SK-N-SH treated with all-trans-retinoic acid at 6 μM for 48 hours (cell line): Measurements from ENCODE around the gene CCDC148.

ENCODE experiments used
- ATAC-seq: fragments of 200-7000 bp; cut with Tn5 transposase; 3 replicates; pipeline ENCODE4 v1.9.1; 2020; ENCODE audit warnings: mild to moderate bottlenecking, moderate library complexity
- ARNTL ChIP-seq: fragments of 450-650 bp; formaldehyde crosslinking; IDR thresholded peaks from 2 replicates; pipeline ENCODE4 v1.5.0; 2020; ENCODE audit warnings: low read depth, mild to moderate bottlenecking, moderate library complexity, borderline replicate concordance
- BACH2 ChIP-seq: fragments of 250-450 bp; sonication (Bioruptor Pico); IDR thresholded peaks from 2 replicates; pipeline ENCODE4 v1.9.0; 2021; ENCODE audit warnings: mild to moderate bottlenecking, borderline replicate concordance
- GLIS3 ChIP-seq: fragments of 250-450 bp; sonication (Bioruptor Pico); IDR thresholded peaks from 2 replicates; pipeline ENCODE4 v1.5.0; 2020; ENCODE audit warnings: mild to moderate bottlenecking, moderate library complexity
- ISL1 ChIP-seq: fragments of 250-450 bp; sonication (Bioruptor Pico); IDR thresholded peaks from 2 replicates; pipeline ENCODE4 v2.1.2; 2022; ENCODE audit warnings: mild to moderate bottlenecking, moderate library complexity
- OSR1 ChIP-seq: fragments of 250-450 bp; sonication (Bioruptor Pico); IDR thresholded peaks from 2 replicates; pipeline ENCODE4 v1.8.0; 2022; ENCODE audit warnings: moderate library complexity, mild to moderate bottlenecking, inconsistent platforms
- PPARA ChIP-seq: fragments of 250-450 bp; sonication (Bioruptor Pico); IDR thresholded peaks from 2 replicates; pipeline ENCODE4 v1.5.0; 2020; ENCODE audit warnings: mild to moderate bottlenecking, borderline replicate concordance
- SNAI2 ChIP-seq: fragments of 250-450 bp; sonication (Bioruptor Pico); IDR thresholded peaks from 2 replicates; pipeline ENCODE4 v1.5.0; 2020; ENCODE audit warnings: mild to moderate bottlenecking, moderate library complexity
- TCF4 ChIP-seq: fragments of 250-450 bp; sonication (Bioruptor Pico); IDR thresholded peaks from 2 replicates; pipeline ENCODE4 v1.8.0; 2021; ENCODE audit warnings: mild to moderate bottlenecking, moderate library complexity, borderline replicate concordance
- TOX ChIP-seq: fragments of 250-450 bp; sonication (Bioruptor Pico); IDR thresholded peaks from 2 replicates; pipeline ENCODE4 v1.8.0; 2021; ENCODE audit warnings: mild to moderate bottlenecking, moderate library complexity, borderline replicate concordance
- ZFP3 ChIP-seq: fragments of 250-450 bp; sonication (Bioruptor Pico); IDR thresholded peaks from 2 replicates; pipeline ENCODE4 v1.5.0; 2020; ENCODE audit warnings: mild to moderate bottlenecking, moderate library complexity
- ZNF565 ChIP-seq: fragments of 450-650 bp; formaldehyde crosslinking; conservative IDR thresholded peaks from 2 replicates; pipeline ENCODE4 v1.5.0; 2020; ENCODE audit warnings: low read depth, mild to moderate bottlenecking, moderate library complexity
- ZNF70 ChIP-seq: fragments of 450-650 bp; formaldehyde crosslinking; IDR thresholded peaks from 2 replicates; pipeline ENCODE4 v1.5.0; 2020; ENCODE audit warnings: mild to moderate bottlenecking, moderate library complexity
- ZNF8 ChIP-seq: fragments of 450-650 bp; formaldehyde crosslinking; IDR thresholded peaks from 2 replicates; pipeline ENCODE4 v1.5.0; 2020; ENCODE audit warnings: mild to moderate bottlenecking, moderate library complexity
- TF ChIP-seq, protein P1 (sequence below): fragments of 250-450 bp; sonication (Bioruptor Pico); IDR thresholded peaks from 2 replicates; pipeline ENCODE4 v1.8.0; 2021; ENCODE audit warnings: low read depth, mild to moderate bottlenecking, moderate library complexity, borderline replicate concordance
- TF ChIP-seq, protein P2 (sequence below): fragments of 250-450 bp; sonication (Bioruptor Pico); IDR thresholded peaks from 2 replicates; pipeline ENCODE4 v1.5.1; 2020; ENCODE audit warnings: low read depth, mild to moderate bottlenecking, moderate library complexity
- TF ChIP-seq, protein P3 (sequence below): fragments of 250-450 bp; sonication (Bioruptor Pico); IDR thresholded peaks from 2 replicates; pipeline ENCODE4 v1.5.1; 2021; ENCODE audit warnings: mild to moderate bottlenecking, moderate library complexity
- TF ChIP-seq, protein P4 (sequence below): fragments of 250-450 bp; sonication (Bioruptor Pico); IDR thresholded peaks from 2 replicates; pipeline ENCODE4 v1.8.0; 2020; ENCODE audit warnings: mild to moderate bottlenecking, moderate library complexity, borderline replicate concordance
- TF ChIP-seq, protein P5 (sequence below): fragments of 250-450 bp; sonication (Bioruptor Pico); IDR thresholded peaks from 2 replicates; pipeline ENCODE4 v1.5.0; 2020; ENCODE audit warnings: mild to moderate bottlenecking, moderate library complexity

The CCDC148 gene

DNA sequence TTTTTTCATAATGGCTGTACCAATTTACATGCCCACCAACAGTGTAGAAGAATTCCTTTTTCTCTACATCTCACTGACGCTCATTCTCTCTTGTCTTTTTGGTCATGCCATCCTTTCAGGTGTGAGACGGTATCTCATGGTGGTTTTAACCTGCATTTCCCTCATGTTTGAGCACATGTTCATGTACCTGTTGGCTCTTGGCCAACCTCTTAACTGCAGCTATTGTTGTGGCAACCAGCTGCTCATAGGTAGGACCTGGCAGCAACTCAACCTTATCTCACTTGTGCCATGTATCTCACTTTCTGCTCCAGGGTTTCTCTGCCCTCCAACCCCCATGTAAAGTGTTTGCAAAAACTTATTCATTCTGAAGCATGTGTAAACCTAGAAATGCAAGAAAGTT is 187.4 kb downstream of the CCDC148 start:
- no peak for TF ChIP-seq ARNTL (CRISPR knock-in tag)
- TF ChIP-seq, protein P1, sequence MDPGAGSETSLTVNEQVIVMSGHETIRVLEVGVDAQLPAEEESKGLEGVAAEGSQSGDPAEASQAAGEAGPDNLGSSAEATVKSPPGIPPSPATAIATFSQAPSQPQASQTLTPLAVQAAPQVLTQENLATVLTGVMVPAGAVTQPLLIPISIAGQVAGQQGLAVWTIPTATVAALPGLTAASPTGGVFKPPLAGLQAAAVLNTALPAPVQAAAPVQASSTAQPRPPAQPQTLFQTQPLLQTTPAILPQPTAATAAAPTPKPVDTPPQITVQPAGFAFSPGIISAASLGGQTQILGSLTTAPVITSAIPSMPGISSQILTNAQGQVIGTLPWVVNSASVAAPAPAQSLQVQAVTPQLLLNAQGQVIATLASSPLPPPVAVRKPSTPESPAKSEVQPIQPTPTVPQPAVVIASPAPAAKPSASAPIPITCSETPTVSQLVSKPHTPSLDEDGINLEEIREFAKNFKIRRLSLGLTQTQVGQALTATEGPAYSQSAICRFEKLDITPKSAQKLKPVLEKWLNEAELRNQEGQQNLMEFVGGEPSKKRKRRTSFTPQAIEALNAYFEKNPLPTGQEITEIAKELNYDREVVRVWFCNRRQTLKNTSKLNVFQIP (CRISPR knock-in tag), result no peak
- TF ChIP-seq ZFP3 (CRISPR knock-in tag), result no peak
- TF ChIP-seq ZNF70, result no peak
- no peak for TF ChIP-seq OSR1 (CRISPR knock-in tag)
- TF ChIP-seq ISL1 (CRISPR knock-in tag), result no peak
- ATAC-seq, result no peak

DNA sequence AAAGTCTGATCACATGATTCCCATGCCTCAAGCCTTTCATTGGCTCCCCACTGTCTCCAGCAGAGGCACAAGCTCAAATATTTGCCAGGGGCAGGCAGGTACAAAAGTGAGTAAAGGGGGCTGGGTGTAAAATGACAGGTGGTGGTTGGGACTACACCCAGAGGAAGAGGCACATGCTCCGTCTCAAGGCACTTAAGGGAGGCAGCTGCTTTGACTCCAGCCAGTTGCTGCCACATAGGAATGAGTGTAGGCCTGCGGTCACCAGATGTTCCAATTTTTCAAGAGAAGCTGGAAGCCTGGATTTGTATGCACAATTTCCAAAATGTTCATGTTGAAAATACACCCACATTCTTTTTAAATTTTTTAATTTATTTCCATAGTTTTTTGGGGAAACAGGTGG is 190.4 kb downstream of the CCDC148 start:
- TF ChIP-seq, protein P2, sequence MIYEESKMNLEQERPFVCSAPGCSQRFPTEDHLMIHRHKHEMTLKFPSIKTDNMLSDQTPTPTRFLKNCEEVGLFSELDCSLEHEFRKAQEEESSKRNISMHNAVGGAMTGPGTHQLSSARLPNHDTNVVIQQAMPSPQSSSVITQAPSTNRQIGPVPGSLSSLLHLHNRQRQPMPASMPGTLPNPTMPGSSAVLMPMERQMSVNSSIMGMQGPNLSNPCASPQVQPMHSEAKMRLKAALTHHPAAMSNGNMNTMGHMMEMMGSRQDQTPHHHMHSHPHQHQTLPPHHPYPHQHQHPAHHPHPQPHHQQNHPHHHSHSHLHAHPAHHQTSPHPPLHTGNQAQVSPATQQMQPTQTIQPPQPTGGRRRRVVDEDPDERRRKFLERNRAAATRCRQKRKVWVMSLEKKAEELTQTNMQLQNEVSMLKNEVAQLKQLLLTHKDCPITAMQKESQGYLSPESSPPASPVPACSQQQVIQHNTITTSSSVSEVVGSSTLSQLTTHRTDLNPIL, result no peak
- TF ChIP-seq, protein P3, sequence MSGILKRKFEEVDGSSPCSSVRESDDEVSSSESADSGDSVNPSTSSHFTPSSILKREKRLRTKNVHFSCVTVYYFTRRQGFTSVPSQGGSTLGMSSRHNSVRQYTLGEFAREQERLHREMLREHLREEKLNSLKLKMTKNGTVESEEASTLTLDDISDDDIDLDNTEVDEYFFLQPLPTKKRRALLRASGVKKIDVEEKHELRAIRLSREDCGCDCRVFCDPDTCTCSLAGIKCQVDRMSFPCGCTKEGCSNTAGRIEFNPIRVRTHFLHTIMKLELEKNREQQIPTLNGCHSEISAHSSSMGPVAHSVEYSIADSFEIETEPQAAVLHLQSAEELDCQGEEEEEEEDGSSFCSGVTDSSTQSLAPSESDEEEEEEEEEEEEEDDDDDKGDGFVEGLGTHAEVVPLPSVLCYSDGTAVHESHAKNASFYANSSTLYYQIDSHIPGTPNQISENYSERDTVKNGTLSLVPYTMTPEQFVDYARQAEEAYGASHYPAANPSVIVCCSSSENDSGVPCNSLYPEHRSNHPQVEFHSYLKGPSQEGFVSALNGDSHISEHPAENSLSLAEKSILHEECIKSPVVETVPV, result no peak
- TF ChIP-seq, protein P1 (CRISPR knock-in tag), result no peak
- no peak for TF ChIP-seq TOX (CRISPR knock-in tag)
- ATAC-seq, result no peak

DNA sequence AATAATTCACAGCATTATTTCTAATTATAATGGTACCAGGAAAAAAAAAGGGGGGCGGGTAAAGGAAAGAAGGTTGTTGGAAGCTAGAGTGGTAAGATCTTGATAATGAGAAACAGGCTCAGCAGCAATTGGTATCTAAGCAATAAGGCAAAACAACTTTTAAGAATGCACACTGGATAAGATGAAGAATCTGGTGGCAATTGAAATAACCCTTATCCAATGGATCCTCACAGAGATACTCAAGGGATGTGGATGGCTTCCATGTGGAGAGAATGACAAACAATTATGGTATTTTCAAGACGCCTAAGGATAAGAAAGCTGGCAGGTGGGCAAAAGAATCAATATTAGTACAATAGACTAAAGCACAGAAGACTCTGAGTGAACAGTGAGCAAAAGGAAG is 201.3 kb downstream of the CCDC148 start:
- TF ChIP-seq SNAI2 (CRISPR knock-in tag), result no peak
- TF ChIP-seq ZFP3 (CRISPR knock-in tag), result no peak
- TF ChIP-seq, protein P4, sequence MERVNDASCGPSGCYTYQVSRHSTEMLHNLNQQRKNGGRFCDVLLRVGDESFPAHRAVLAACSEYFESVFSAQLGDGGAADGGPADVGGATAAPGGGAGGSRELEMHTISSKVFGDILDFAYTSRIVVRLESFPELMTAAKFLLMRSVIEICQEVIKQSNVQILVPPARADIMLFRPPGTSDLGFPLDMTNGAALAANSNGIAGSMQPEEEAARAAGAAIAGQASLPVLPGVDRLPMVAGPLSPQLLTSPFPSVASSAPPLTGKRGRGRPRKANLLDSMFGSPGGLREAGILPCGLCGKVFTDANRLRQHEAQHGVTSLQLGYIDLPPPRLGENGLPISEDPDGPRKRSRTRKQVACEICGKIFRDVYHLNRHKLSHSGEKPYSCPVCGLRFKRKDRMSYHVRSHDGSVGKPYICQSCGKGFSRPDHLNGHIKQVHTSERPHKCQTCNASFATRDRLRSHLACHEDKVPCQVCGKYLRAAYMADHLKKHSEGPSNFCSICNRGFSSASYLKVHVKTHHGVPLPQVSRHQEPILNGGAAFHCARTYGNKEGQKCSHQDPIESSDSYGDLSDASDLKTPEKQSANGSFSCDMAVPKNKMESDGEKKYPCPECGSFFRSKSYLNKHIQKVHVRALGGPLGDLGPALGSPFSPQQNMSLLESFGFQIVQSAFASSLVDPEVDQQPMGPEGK, result no peak
- TF ChIP-seq, protein P5, sequence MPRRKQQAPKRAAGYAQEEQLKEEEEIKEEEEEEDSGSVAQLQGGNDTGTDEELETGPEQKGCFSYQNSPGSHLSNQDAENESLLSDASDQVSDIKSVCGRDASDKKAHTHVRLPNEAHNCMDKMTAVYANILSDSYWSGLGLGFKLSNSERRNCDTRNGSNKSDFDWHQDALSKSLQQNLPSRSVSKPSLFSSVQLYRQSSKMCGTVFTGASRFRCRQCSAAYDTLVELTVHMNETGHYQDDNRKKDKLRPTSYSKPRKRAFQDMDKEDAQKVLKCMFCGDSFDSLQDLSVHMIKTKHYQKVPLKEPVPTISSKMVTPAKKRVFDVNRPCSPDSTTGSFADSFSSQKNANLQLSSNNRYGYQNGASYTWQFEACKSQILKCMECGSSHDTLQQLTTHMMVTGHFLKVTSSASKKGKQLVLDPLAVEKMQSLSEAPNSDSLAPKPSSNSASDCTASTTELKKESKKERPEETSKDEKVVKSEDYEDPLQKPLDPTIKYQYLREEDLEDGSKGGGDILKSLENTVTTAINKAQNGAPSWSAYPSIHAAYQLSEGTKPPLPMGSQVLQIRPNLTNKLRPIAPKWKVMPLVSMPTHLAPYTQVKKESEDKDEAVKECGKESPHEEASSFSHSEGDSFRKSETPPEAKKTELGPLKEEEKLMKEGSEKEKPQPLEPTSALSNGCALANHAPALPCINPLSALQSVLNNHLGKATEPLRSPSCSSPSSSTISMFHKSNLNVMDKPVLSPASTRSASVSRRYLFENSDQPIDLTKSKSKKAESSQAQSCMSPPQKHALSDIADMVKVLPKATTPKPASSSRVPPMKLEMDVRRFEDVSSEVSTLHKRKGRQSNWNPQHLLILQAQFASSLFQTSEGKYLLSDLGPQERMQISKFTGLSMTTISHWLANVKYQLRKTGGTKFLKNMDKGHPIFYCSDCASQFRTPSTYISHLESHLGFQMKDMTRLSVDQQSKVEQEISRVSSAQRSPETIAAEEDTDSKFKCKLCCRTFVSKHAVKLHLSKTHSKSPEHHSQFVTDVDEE (CRISPR knock-in tag), result no peak
- TF ChIP-seq ZNF8 (CRISPR knock-in tag), result no peak
- no peak for TF ChIP-seq TCF4 (CRISPR knock-in tag)
- no peak for TF ChIP-seq OSR1 (CRISPR knock-in tag)
- TF ChIP-seq PPARA (CRISPR knock-in tag), result no peak
- no peak for TF ChIP-seq ZNF565 (CRISPR knock-in tag)
- TF ChIP-seq, protein P1 (CRISPR knock-in tag), result no peak
- TF ChIP-seq, protein P2, result no peak
- no peak for TF ChIP-seq GLIS3 (CRISPR knock-in tag)
- no peak for TF ChIP-seq BACH2
- TF ChIP-seq, protein P3, result no peak
- TF ChIP-seq ARNTL (CRISPR knock-in tag), result no peak
- TF ChIP-seq ISL1 (CRISPR knock-in tag), result no peak

More for the DNA sequence above, 201.3 kb downstream of the CCDC148 start:
- ATAC-seq, result no peak
